OCI-LY7 (cell line): Measurements from ENCODE around the gene PCYOX1L. TPM values are rescaled to one million over a fixed set of nuclear protein-coding genes. Genes with fewer than 3 reads are reported as not detected.

Experiments used
- BruUV-seq: library from RNA; stranded (reverse); fragments of 400-500 nt; replicated peaks from 2 replicates; lab custom pipeline; 2021; lab: Mats Ljungman, UMichigan
- CTCF ChIA-PET: fragments of 300-600 bp; sonication (Branson Sonifier 250); formaldehyde crosslinking; loops from one replicate; lab custom pipeline; 2022; ENCODE audit warnings: antibody characterized with exemption; ENCODE audit not compliant: unreplicated experiment; lab: Charles Lee
- POLR2A ChIA-PET: fragments of 300-600 bp; sonication (Branson Sonifier 250); formaldehyde crosslinking; loops from one replicate; lab custom pipeline; 2022; ENCODE audit warnings: antibody characterized with exemption; lab: Charles Lee
- DNase-seq: peaks from one replicate; pipeline ENCODE4 v3.0.0-alpha.2; 2015; ENCODE audit warnings: low spot score
- H2AFZ ChIP-seq: fragments of 200-600 bp; sonication (generic), shearing (Covaris generic); 2 replicates; pipeline ENCODE4 v1.6.1; 2014; ENCODE audit warnings: mild to moderate bottlenecking, antibody characterized with exemption, low read length, moderate library complexity
- H3K27ac ChIP-seq: fragments of 200-600 bp; sonication (generic); 2 replicates; pipeline ENCODE4 v1.5.1; 2014; ENCODE audit warnings: mixed run types, low read depth, mild to moderate bottlenecking, moderate library complexity, low read length, inconsistent platforms; ENCODE audit not compliant: poor library complexity, severe bottlenecking
- H3K36me3 ChIP-seq: fragments of 200-600 bp; sonication (generic); 2 replicates; pipeline ENCODE4 v1.6.1; 2014; ENCODE audit warnings: mild to moderate bottlenecking, antibody characterized with exemption, low read length, moderate library complexity, mixed read lengths; ENCODE audit not compliant: insufficient read depth
- H3K4me1 ChIP-seq: fragments of 200-600 bp; sonication (generic); 2 replicates; pipeline ENCODE4 v1.5.1; 2014; ENCODE audit warnings: mild to moderate bottlenecking, low read length; ENCODE audit not compliant: insufficient read depth, poor library complexity, severe bottlenecking
- H3K4me2 ChIP-seq: fragments of 200-600 bp; sonication (generic); 2 replicates; pipeline ENCODE4 v1.6.1; 2014; ENCODE audit warnings: mild to moderate bottlenecking, low read length
- H3K4me3 ChIP-seq: fragments of 200-600 bp; sonication (generic); 2 replicates; pipeline ENCODE4 v1.5.1; 2014; ENCODE audit warnings: mild to moderate bottlenecking, low read depth, low read length; ENCODE audit not compliant: poor library complexity, severe bottlenecking
- H3K79me2 ChIP-seq: fragments of 200-600 bp; sonication (generic); 2 replicates; pipeline ENCODE4 v1.6.1; 2016; ENCODE audit warnings: low read depth, mild to moderate bottlenecking, low read length, moderate library complexity, mixed read lengths; ENCODE audit not compliant: insufficient read depth
- H3K9me2 ChIP-seq: fragments of 200-600 bp; sonication (generic); 2 replicates; pipeline ENCODE4 v1.6.1; 2016; ENCODE audit warnings: mild to moderate bottlenecking, low read length, mixed read lengths; ENCODE audit not compliant: insufficient read depth
- H3K9me3 ChIP-seq: fragments of 200-600 bp; sonication (generic); 2 replicates; pipeline ENCODE4 v1.6.1; 2014; ENCODE audit warnings: mild to moderate bottlenecking, mixed run types, low read length, mixed read lengths
- H4K20me1 ChIP-seq: fragments of 200-600 bp; sonication (generic); 2 replicates; pipeline ENCODE4 v1.6.1; 2014; ENCODE audit warnings: mild to moderate bottlenecking, antibody characterized with exemption, low read length, moderate library complexity, mixed read lengths; ENCODE audit not compliant: insufficient read depth
- CTCF ChIP-seq: fragments of 200-600 bp; sonication (generic); conservative IDR thresholded peaks from 2 replicates; pipeline ENCODE4 v1.5.1; 2014; ENCODE audit warnings: mild to moderate bottlenecking, antibody characterized with exemption, low read length, moderate library complexity, mixed read lengths
- EZH2phosphoT487 ChIP-seq: fragments of 200-600 bp; sonication (generic); IDR thresholded peaks from 2 replicates; pipeline ENCODE4 v1.6.1; 2018; ENCODE audit warnings: low read depth, borderline replicate concordance, mild to moderate bottlenecking, mixed run types, antibody characterized with exemption, low read length, moderate library complexity, mixed read lengths
- intact Hi-C: fragments of 100-400 bp; cut with micrococcal nuclease; formaldehyde crosslinking; loops from one replicate; pipeline ENCODE4 v1.10.0; 2022; ENCODE audit not compliant: unreplicated experiment
- total RNA-seq, 2 experiments: library from RNA; depleted of rRNA in 1 of 2; stranded (reverse); fragments of >200 nt in 1 of 2; shearing (Covaris generic) in 1 of 2; gene quantifications; 2 replicates each; pipeline ENCODE4 v1.2.3, GENCODE V29; 2014 to 2022

The PCYOX1L gene
- total RNA-seq, 2 experiments from 2014 or later: 22.5 to 33.3 TPM

DNA sequence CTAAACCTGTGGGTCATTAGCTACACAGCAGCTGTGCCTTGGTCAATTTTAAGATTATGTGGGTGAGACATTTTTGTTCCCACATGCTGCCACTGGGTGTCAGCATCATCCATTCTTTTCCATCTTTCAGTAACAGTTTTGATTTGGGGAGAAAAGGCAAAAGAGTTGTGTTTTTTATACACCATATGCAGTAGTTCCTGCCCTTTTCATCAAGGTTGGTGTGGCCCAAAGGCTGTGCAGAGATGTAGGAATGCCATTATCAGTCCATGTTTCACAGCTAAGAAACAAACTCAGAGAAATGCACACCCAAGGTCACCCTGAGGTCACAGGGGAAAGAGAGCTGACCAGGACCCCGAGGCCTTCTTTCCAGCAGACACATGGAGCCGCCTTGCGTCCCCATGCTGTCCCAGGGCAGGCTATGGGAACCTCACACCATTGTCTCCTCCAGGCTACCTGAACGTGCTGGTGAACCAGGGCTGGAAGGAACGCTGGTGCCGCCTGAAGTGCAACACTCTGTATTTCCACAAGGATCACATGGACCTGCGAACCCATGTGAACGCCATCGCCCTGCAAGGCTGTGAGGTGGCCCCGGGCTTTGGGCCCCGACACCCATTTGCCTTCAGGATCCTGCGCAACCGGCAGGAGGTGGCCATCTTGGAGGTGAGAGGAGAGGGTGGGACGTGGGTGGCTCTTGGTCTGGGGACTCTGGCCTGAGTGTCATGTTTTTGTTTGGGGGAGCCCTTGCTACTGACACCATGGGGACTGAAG, 40.4 kb upstream of the PCYOX1L start:
- CTCF ChIA-PET: interaction anchor here (0.7 to 1.3 kb wide), 3 partner anchors 10 to 51 kb away, joined by 3 to 4 read pairs (median 3); partner anchors contain the start of gene PCYOX1L
- BruUV-seq: no TSS peak
- DNase-seq: peak; percentile 54

DNA sequence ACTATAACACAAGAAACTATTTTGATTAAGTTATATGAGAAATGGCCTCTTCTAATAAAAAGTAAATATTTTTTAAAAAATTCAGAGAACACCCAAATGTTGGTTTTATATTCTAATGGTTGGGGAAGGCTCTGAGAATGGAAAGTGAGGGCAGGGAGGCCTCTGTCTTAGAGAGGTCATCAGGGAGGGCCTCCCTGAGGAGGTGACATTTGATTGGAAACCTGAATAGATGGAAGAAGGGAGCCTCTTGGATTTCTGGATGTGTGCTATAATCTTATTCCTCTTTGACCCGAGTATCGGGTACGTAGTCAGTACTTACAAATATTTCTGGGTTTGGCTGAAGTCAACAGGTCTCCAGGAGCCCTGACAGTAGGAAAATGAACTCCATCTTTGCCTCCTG, 38.7 kb upstream of the PCYOX1L start:
- H3K4me3 ChIP-seq: no peak overlapping the region
- H3K9me3 ChIP-seq: no peaks in the 10 kb centered on the region
- no peak overlapping the region for H3K27ac ChIP-seq
- ChIA-PET CTCF (interaction anchor here (0.9 to 1.9 kb wide), 2 partner anchors 49 to 52 kb away, joined by 7 to 8 read pairs; no protein-coding TSS in a partner anchor), POLR2A (interaction anchor here (1.9 kb wide), 1 partner anchor 39 kb away, joined by 7 read pairs; the partner anchor contains the start of gene PCYOX1L)
- no peaks in the 10 kb centered on the region for H3K36me3 ChIP-seq
- H3K4me1 ChIP-seq: no peaks in the 10 kb centered on the region
- H4K20me1 ChIP-seq: no peaks in the 10 kb centered on the region
- no peak for TF ChIP-seq EZH2phosphoT487
- TF ChIP-seq CTCF: no peak
- no peak for DNase-seq
- H3K9me2 ChIP-seq: no peaks in the 10 kb centered on the region
- H3K4me2 ChIP-seq: no peak overlapping the region
- no peak overlapping the region for H2AFZ ChIP-seq
- intact Hi-C loops: loop anchor here (5.0 kb wide), 1 partner anchor 243 kb away; no protein-coding TSS in a partner anchor
- H3K79me2 ChIP-seq: no peaks in the 10 kb centered on the region
- no TSS peak for BruUV-seq

More for the DNA sequence above, 40.4 kb upstream of the PCYOX1L start:
- intact Hi-C loops: loop anchor here (1.0 to 5.0 kb wide), 3 partner anchors 54 to 245 kb away; no protein-coding TSS in a partner anchor
- no peak overlapping the region for H3K27ac ChIP-seq
- no peaks in the 10 kb centered on the region for H3K9me3 ChIP-seq
- TF ChIP-seq EZH2phosphoT487 (no peak), CTCF (peak; percentile 90)
- H3K9me2 ChIP-seq: no peaks in the 10 kb centered on the region
- H2AFZ ChIP-seq: peak overlapping the region; percentile 47
- no peak overlapping the region for H3K4me2 ChIP-seq
- H3K36me3 ChIP-seq: no peaks in the 10 kb centered on the region
- no peaks in the 10 kb centered on the region for H3K4me1 ChIP-seq
- H3K79me2 ChIP-seq: no peaks in the 10 kb centered on the region
- POLR2A ChIA-PET: interaction anchor here (0.9 to 1.6 kb wide), 2 partner anchors 10 to 28 kb away, joined by 3 to 4 read pairs; partner anchors contain the start of gene GRPEL2
- no peak overlapping the region for H3K4me3 ChIP-seq
- no peaks in the 10 kb centered on the region for H4K20me1 ChIP-seq
